RWPE2 (cell line): ENCODE data around the gene C18orf63.

Experiments used
- ATAC-seq: fragments of 200-7000 bp; cut with Tn5 transposase; 3 replicates; pipeline ENCODE4 v1.9.1; 2021; ENCODE audit warnings: low read depth
- DNase-seq: peaks from one replicate; pipeline ENCODE4 v3.0.0-alpha.2; 2020; ENCODE audit warnings: low spot score
- H3K27ac ChIP-seq: fragments of 450-650 bp; 2 replicates; pipeline ENCODE4 v1.5.1; 2017; ENCODE audit warnings: mild to moderate bottlenecking; ENCODE audit not compliant: poor library complexity, severe bottlenecking
- H3K27me3 ChIP-seq: fragments of 250-450 bp; sonication (Bioruptor Pico); 2 replicates; pipeline ENCODE4 v1.5.1; 2021; ENCODE audit warnings: mild to moderate bottlenecking, moderate library complexity; ENCODE audit not compliant: insufficient read depth, poor library complexity, severe bottlenecking
- H3K36me3 ChIP-seq: fragments of 250-450 bp; sonication (Bioruptor Pico); 2 replicates; pipeline ENCODE4 v1.5.1; 2020; ENCODE audit warnings: low read depth, mild to moderate bottlenecking, moderate library complexity
- H3K4me1 ChIP-seq: fragments of 250-450 bp; sonication (Bioruptor Pico); 2 replicates; pipeline ENCODE4 v1.5.1; 2021; ENCODE audit warnings: mild to moderate bottlenecking, moderate library complexity; ENCODE audit not compliant: insufficient read depth, poor library complexity, severe bottlenecking
- H3K4me3 ChIP-seq: fragments of 250-450 bp; sonication (Bioruptor Pico); 2 replicates; pipeline ENCODE4 v1.5.1; 2021; ENCODE audit warnings: mild to moderate bottlenecking, moderate library complexity; ENCODE audit not compliant: severe bottlenecking
- H3K9me3 ChIP-seq: fragments of 250-450 bp; sonication (Bioruptor Pico); 2 replicates; pipeline ENCODE4 v1.5.1; 2021; ENCODE audit warnings: mild to moderate bottlenecking, moderate library complexity; ENCODE audit not compliant: severe bottlenecking
- CTCF ChIP-seq: fragments of 450-650 bp; IDR thresholded peaks from one replicate; pipeline ENCODE4 v1.5.1; 2017; ENCODE audit warnings: mild to moderate bottlenecking, moderate library complexity; ENCODE audit not compliant: poor library complexity, severe bottlenecking

Gene C18orf63

GRCh38 chr18:74387383-74387782, 71.7 kb downstream of the C18orf63 start:
- H3K36me3 ChIP-seq: no peaks in the 10 kb centered on the region
- no peak overlapping the region for H3K4me3 ChIP-seq
- no peak overlapping the region for H3K27ac ChIP-seq
- TF ChIP-seq CTCF: no peak
- DNase-seq (no peak), ATAC-seq (no peak)
- no peaks in the 10 kb centered on the region for H3K4me1 ChIP-seq
- peaks cover 12% of the 10 kb centered on the region for H3K27me3 ChIP-seq
- H3K9me3 ChIP-seq: no peaks in the 10 kb centered on the region

GRCh38 chr18:74388227-74388626, 72.6 kb downstream of the C18orf63 start:
- H3K27ac ChIP-seq: no peak overlapping the region
- peaks cover 21% of the 10 kb centered on the region for H3K27me3 ChIP-seq
- ATAC-seq: no peak
- H3K4me3 ChIP-seq: no peak overlapping the region
- DNase-seq: no peak
- no peaks in the 10 kb centered on the region for H3K36me3 ChIP-seq
- H3K4me1 ChIP-seq: no peaks in the 10 kb centered on the region
- no peaks in the 10 kb centered on the region for H3K9me3 ChIP-seq
- no peak for TF ChIP-seq CTCF

GRCh38 chr18:74389171-74389927, 73.7 kb downstream of the C18orf63 start:
- ATAC-seq: no peak
- peaks cover 22% of the 10 kb centered on the region for H3K27me3 ChIP-seq
- TF ChIP-seq CTCF: no peak
- no peak for DNase-seq
- no peaks in the 10 kb centered on the region for H3K4me1 ChIP-seq
- H3K36me3 ChIP-seq: no peaks in the 10 kb centered on the region
- no peak overlapping the region for H3K4me3 ChIP-seq
- H3K9me3 ChIP-seq: no peaks in the 10 kb centered on the region
- no peak overlapping the region for H3K27ac ChIP-seq

- TF ChIP-seq CTCF: no peak
- ATAC-seq (no peak), DNase-seq (no peak)
- peaks cover 22% of the 10 kb centered on the region for H3K27me3 ChIP-seq
- no peaks in the 10 kb centered on the region for H3K4me1 ChIP-seq
- H3K27ac ChIP-seq: no peak overlapping the region
- H3K9me3 ChIP-seq: no peaks in the 10 kb centered on the region
- no peaks in the 10 kb centered on the region for H3K36me3 ChIP-seq
- H3K4me3 ChIP-seq: no peak overlapping the region
Measured at GRCh38 chr18:74389991-74390390, 74.4 kb downstream of the C18orf63 start.

- DNase-seq (no peak), ATAC-seq (no peak)
- Histone ChIP-seq H3K36me3 (no peaks in the 10 kb centered on the region), H3K27ac (no peak overlapping the region), H3K27me3 (peaks cover 22% of the 10 kb centered on the region), H3K4me3 (no peak overlapping the region), H3K9me3 (no peaks in the 10 kb centered on the region), H3K4me1 (no peaks in the 10 kb centered on the region)
- no peak for TF ChIP-seq CTCF
Measured at GRCh38 chr18:74390900-74391299, 75.3 kb downstream of the C18orf63 start.
